Measurements from ENCODE around the gene LNP1. TPM values are rescaled to one million over a fixed set of nuclear protein-coding genes. Genes with fewer than 3 reads are reported as not detected.

LNP1 gene
- total and polyA plus RNA-seq, 2 donors (not counting 3 experiments of a cell fraction or from before 2014, with no cell fraction given): 0.80 TPM

DNA sequence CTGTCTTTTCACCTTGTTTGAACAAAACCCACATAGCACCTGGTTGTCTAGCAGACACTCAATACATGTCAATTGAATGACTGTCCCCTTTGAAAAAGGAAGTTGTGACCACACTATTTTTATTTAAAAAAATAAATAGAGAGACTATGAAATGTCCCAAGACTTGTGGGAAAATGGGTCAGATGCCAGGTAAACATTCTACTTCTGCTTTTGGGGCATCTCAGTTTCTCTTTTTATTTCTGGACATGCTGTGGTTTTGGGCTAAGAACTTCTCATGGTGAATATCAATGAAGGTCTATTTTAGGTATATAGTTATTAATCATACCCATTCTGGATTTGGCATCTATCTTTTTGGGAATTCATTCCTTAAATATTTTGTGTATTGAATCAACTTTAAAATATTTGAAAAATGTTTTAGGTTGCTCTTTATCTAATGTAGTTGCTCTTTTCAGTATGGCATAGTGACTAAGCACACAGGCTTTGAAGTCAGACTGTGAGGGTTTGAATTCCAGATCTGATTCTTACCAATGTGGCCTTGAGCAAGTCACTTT lies 95.4 kb downstream of the LNP1 start:
- no peak for TF ChIP-seq POLR2A (IDR thresholded peaks at IDR 0.05; ENCODE audit: low read depth, low read length)
- TF ChIP-seq, protein P1, sequence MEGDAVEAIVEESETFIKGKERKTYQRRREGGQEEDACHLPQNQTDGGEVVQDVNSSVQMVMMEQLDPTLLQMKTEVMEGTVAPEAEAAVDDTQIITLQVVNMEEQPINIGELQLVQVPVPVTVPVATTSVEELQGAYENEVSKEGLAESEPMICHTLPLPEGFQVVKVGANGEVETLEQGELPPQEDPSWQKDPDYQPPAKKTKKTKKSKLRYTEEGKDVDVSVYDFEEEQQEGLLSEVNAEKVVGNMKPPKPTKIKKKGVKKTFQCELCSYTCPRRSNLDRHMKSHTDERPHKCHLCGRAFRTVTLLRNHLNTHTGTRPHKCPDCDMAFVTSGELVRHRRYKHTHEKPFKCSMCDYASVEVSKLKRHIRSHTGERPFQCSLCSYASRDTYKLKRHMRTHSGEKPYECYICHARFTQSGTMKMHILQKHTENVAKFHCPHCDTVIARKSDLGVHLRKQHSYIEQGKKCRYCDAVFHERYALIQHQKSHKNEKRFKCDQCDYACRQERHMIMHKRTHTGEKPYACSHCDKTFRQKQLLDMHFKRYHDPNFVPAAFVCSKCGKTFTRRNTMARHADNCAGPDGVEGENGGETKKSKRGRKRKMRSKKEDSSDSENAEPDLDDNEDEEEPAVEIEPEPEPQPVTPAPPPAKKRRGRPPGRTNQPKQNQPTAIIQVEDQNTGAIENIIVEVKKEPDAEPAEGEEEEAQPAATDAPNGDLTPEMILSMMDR (IDR thresholded peaks at IDR 0.05; ENCODE audit: extremely low read depth in 1 of 2, insufficient read depth in 1 of 2, low read depth in 1 of 2, low read length in 2 of 2): no peak
- no peak for TF ChIP-seq MYC (IDR thresholded peaks at IDR 0.05; ENCODE audit: low read depth, low read length)
- TF ChIP-seq MAX (IDR thresholded peaks at IDR 0.05; ENCODE audit: insufficient read depth, insufficient read length): no peak
- no peak for TF ChIP-seq FOS (IDR thresholded peaks at IDR 0.05; ENCODE audit: borderline replicate concordance, insufficient read depth, low read length)
- TF ChIP-seq JUN (IDR thresholded peaks at IDR 0.05; ENCODE audit: borderline replicate concordance, insufficient read depth, insufficient read length, low read depth): no peak
- no peak for TF ChIP-seq POLR2AphosphoS5 (IDR thresholded peaks at IDR 0.05; ENCODE audit: insufficient read depth, low read depth, low read length)
- Histone ChIP-seq H3K9me3 (replicated peaks; ENCODE audit: control insufficient read depth, insufficient read depth, low read length) (no peaks in the 10 kb centered on the region), H3K9me1 (replicated peaks; ENCODE audit: control insufficient read depth, extremely low read depth, insufficient read depth, low read length) (no peaks in the 10 kb centered on the region), H2AFZ (ENCODE audit: low read depth, low read length) (no peak overlapping the region), H3K4me2 (ENCODE audit: insufficient read depth, low read length) (no peak overlapping the region), H4K20me1 (replicated peaks; ENCODE audit: control insufficient read depth, extremely low read depth, insufficient read depth, low read length) (no peaks in the 10 kb centered on the region), H3K36me3 (ENCODE audit: control insufficient read depth in 2 of 2, extremely low read depth in 1 of 2, insufficient read depth in 2 of 2, low read length in 2 of 2) (no peaks in the 10 kb centered on the region), H3K4me1 (ENCODE audit: control insufficient read depth, extremely low read depth, insufficient read depth, low read length) (peaks cover 7% of the 10 kb centered on the region), H3K27ac (ENCODE audit: insufficient read depth, low read depth, low read length) (no peak overlapping the region), H3K27me3 (ENCODE audit: control insufficient read depth in 2 of 2, insufficient read depth in 2 of 2, low read length in 2 of 2) (no peaks in the 10 kb centered on the region), H3K9ac (replicated peaks; ENCODE audit: extremely low read depth, insufficient read depth, low read length) (no peak overlapping the region), H3K79me2 (ENCODE audit: control insufficient read depth, insufficient read depth, low read length) (no peaks in the 10 kb centered on the region), H3K4me3 (replicated peaks in 1 of 3; ENCODE audit: insufficient read depth in 1 of 3, low read depth in 1 of 3, low read length in 3 of 3) (no peak overlapping the region)
- CTCF ChIA-PET: interaction anchor here (1.0 kb wide), 1 partner anchor 34 kb away, joined by 3 read pairs; no protein-coding TSS in a partner anchor
- FAIRE-seq (no peak), DNase-seq (ENCODE audit: low read depth, low spot score) (no peak)
- intact Hi-C loops (cut with micrococcal nuclease) (loop anchor here (10.0 kb wide), 1 partner anchor 208 kb away; the partner anchor contains the start of gene TFG), dilution Hi-C loops (cut with MboI; ENCODE audit: extremely low pct_ligation_motif_present, low sequenced_read_pairs) (no loop called here)
- POLR2A ChIA-PET: no interaction called here
- no TSS peak for BruUV-seq (replicated peaks)

All from endothelial cell of umbilical vein (primary cell).